GM12872 (cell line): ENCODE results near the gene SHKBP1.

Experiments used
- CTCF ChIP-seq: IDR thresholded peaks from 3 replicates; pipeline ENCODE4 v1.5.1; 2011; ENCODE audit warnings: low read depth, mild to moderate bottlenecking, low read length, moderate library complexity; ENCODE audit not compliant: insufficient read depth

The SHKBP1 gene

GRCh38 chr19:40632311-40633036, 55.8 kb downstream of the SHKBP1 start:
- TF ChIP-seq CTCF: no peak

GRCh38 chr19:40633207-40633606, 56.5 kb downstream of the SHKBP1 start:
- no peak for TF ChIP-seq CTCF

GRCh38 chr19:40638327-40638726, 61.7 kb downstream of the SHKBP1 start:
- TF ChIP-seq CTCF: no peak

GRCh38 chr19:40639638-40639982, 62.9 kb downstream of the SHKBP1 start:
- TF ChIP-seq CTCF: no peak

- TF ChIP-seq CTCF: no peak
These were observed 64.1 kb downstream of the SHKBP1 start for GRCh38 chr19:40640744-40641143.
